BJ (cell line): Measurements from ENCODE around the gene UBAC2. TPM values are rescaled to one million over a fixed set of nuclear protein-coding genes. Genes with fewer than 3 reads are reported as not detected.

Source experiments
- CTCF ChIA-PET: fragments of 350-600 bp; formaldehyde crosslinking; extraction: SDS; loops from one replicate; lab custom pipeline; 2021; ENCODE audit warnings: antibody characterized with exemption, inconsistent platforms; lab: Yijun Ruan, JAX
- POLR2A ChIA-PET: fragments of 300-600 bp; sonication (Branson Sonifier 250); formaldehyde crosslinking; extraction: SDS; loops from one replicate; lab custom pipeline; 2021; ENCODE audit warnings: antibody characterized with exemption; lab: Charles Lee
- DNase-seq: peaks from one replicate; pipeline ENCODE4 v3.0.0-alpha.2; 2011; ENCODE audit warnings: low read depth
- H3K27me3 ChIP-seq: 2 replicates; pipeline ENCODE4 v1.6.0; 2011; ENCODE audit warnings: low read length; ENCODE audit not compliant: control insufficient read depth, insufficient read depth
- H3K36me3 ChIP-seq: 2 replicates; pipeline ENCODE4 v1.5.1; 2011; ENCODE audit warnings: low read length; ENCODE audit not compliant: control insufficient read depth, insufficient read depth
- H3K4me3 ChIP-seq: 2 replicates; pipeline ENCODE4 v1.5.1; 2011; ENCODE audit warnings: low read depth, mild to moderate bottlenecking, control low read depth, low read length
- polyA plus RNA-seq: library from polyadenylated mRNA; depleted of rRNA; stranded (reverse); fragments of >200 nt; gene quantifications from 2 replicates; pipeline ENCODE4 v1.2.3, GENCODE V29; 2011
- TF ChIP-seq, protein P1 (sequence below): IDR thresholded peaks from 2 replicates; pipeline ENCODE4 v1.5.1; 2011; ENCODE audit warnings: low read depth, mild to moderate bottlenecking, control low read depth, inconsistent platforms, low read length, moderate library complexity; ENCODE audit not compliant: insufficient read depth

The UBAC2 gene
- polyA plus RNA-seq, 1 experiment = 84.7 TPM

GRCh38 chr13:99417201-99418102, 216.8 kb downstream of the UBAC2 start:
- CTCF ChIA-PET = interaction anchor here (1.2 to 1.6 kb wide), 2 partner anchors 19 to 21 kb away, joined by 3 to 4 read pairs; no protein-coding TSS in a partner anchor
- H3K4me3 ChIP-seq = no peak overlapping the region
- TF ChIP-seq, protein P1, sequence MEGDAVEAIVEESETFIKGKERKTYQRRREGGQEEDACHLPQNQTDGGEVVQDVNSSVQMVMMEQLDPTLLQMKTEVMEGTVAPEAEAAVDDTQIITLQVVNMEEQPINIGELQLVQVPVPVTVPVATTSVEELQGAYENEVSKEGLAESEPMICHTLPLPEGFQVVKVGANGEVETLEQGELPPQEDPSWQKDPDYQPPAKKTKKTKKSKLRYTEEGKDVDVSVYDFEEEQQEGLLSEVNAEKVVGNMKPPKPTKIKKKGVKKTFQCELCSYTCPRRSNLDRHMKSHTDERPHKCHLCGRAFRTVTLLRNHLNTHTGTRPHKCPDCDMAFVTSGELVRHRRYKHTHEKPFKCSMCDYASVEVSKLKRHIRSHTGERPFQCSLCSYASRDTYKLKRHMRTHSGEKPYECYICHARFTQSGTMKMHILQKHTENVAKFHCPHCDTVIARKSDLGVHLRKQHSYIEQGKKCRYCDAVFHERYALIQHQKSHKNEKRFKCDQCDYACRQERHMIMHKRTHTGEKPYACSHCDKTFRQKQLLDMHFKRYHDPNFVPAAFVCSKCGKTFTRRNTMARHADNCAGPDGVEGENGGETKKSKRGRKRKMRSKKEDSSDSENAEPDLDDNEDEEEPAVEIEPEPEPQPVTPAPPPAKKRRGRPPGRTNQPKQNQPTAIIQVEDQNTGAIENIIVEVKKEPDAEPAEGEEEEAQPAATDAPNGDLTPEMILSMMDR = no peak
- H3K27me3 ChIP-seq = peaks cover 25% of the 10 kb centered on the region
- no peak for DNase-seq
- POLR2A ChIA-PET = interaction anchor here (0.5 kb wide), 1 partner anchor 142 kb away, joined by 3 read pairs; no protein-coding TSS in a partner anchor
- H3K36me3 ChIP-seq = no peaks in the 10 kb centered on the region

DNA sequence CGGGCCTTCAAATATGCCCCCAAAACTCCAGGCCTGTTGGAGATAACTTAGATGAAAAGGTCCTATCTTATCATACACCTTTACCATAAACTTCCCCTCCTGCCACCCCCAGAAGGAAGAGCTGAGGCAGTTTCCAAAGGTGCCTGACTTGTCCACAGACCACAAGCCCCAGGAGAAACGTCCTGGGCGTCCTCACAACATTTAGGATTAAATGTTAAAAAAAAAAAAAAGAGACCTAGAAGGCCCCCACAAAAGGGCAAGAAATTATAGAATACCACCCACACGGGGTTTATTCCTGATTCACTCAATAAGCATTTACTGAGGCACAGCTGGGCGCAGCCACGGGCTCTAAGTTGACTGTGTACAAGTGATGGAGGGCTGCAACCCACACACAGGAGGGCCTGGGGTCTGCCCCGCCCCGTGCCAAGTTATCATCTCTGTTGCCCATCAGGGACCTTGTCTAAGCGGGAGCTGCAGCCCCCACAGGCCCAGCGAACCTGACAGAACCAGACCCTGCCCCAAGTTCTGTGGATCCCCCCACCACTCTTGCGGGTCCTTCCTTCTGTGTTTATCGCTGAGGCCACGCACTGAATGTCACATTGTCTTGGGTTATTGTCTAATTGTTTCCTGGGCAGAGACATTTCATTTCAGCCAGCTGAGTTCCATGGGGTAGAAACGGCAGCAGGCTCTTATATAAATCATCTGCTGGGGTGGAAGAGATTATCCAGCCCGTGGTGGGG, 217.6 kb downstream of the UBAC2 start:
- H3K36me3 ChIP-seq = no peaks in the 10 kb centered on the region
- no peak for DNase-seq
- CTCF ChIA-PET = interaction anchor here (1.2 to 2.3 kb wide), 3 partner anchors 18 to 22 kb away, joined by 3 to 12 read pairs (median 4); no protein-coding TSS in a partner anchor
- TF ChIP-seq, protein P1 = no peak
- POLR2A ChIA-PET = no interaction called here
- no peak overlapping the region for H3K4me3 ChIP-seq
- peaks cover 29% of the 10 kb centered on the region for H3K27me3 ChIP-seq

- no peak for DNase-seq
- no peaks in the 10 kb centered on the region for H3K36me3 ChIP-seq
- TF ChIP-seq, protein P1 = no peak
- peaks cover 28% of the 10 kb centered on the region for H3K27me3 ChIP-seq
- ChIA-PET POLR2A (no interaction called here), CTCF (interaction anchor here (1.2 to 2.3 kb wide), 2 partner anchors 17 to 22 kb away, joined by 3 to 12 read pairs; no protein-coding TSS in a partner anchor)
- no peak overlapping the region for H3K4me3 ChIP-seq
These were observed 218.1 kb downstream of the UBAC2 start for GRCh38 chr13:99418843-99419140.

DNA sequence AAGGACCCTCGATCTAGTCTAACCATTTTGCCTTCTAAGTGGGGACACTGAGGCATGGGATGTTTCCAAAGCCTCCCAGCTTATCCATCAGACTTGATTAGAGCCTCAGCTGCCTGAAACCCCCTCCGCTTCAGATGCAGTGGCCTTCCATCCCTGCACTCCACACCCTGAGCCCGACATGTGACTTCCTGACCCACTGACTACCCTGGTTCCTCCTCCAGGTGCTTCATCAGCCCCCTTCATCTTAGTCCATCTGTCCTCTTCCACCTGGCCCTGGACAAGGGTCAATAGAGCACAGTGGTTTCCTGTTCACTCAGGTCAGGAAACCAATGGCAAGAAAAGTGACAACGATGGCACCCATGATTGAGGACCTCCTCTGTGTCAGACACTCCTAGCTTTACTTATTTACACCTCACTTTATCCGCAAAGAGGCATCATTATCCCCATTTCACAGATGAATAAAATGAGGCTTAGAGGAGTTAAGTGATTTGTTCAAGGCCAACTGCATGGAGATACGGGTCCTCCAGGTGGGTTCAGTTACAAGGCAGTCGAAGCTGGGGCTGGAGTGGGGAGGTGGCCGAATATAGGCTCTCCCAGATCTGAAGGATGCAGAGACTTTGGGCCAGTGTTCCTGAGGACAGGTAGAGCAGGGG, 219.1 kb downstream of the UBAC2 start:
- Histone ChIP-seq H3K27me3 (peaks cover 28% of the 10 kb centered on the region), H3K4me3 (no peak overlapping the region), H3K36me3 (no peaks in the 10 kb centered on the region)
- POLR2A ChIA-PET = no interaction called here
- DNase-seq = no peak
- TF ChIP-seq, protein P1 = no peak
- CTCF ChIA-PET = interaction anchor here (2.3 kb wide), 1 partner anchor 17 kb away, joined by 12 read pairs; no protein-coding TSS in a partner anchor
